Endothelial cell (in vitro differentiated cells): ENCODE results near the gene NEBL. TPM values are rescaled to one million over a fixed set of nuclear protein-coding genes. Genes with fewer than 3 reads are reported as not detected.

Experiments
- DNase-seq: peaks from one replicate; pipeline ENCODE4 v3.0.0; 2021; ENCODE audit warnings: low spot score
- H3K27ac Mint-ChIP-seq: one replicate; pipeline ENCODE4 v1.8.0; 2021; ENCODE audit warnings: mixed read lengths, inconsistent platforms; ENCODE audit not compliant: unreplicated experiment
- H3K27me3 Mint-ChIP-seq: one replicate; pipeline ENCODE4 v1.8.0; 2021; ENCODE audit warnings: mild to moderate bottlenecking, moderate library complexity, mixed read lengths, inconsistent platforms; ENCODE audit not compliant: unreplicated experiment
- H3K36me3 Mint-ChIP-seq: one replicate; pipeline ENCODE4 v1.8.0; 2021; ENCODE audit warnings: mild to moderate bottlenecking, low read depth, mixed read lengths, inconsistent platforms; ENCODE audit not compliant: unreplicated experiment
- H3K4me1 Mint-ChIP-seq: one replicate; pipeline ENCODE4 v1.8.0; 2021; ENCODE audit warnings: mild to moderate bottlenecking, mixed read lengths, inconsistent platforms; ENCODE audit not compliant: unreplicated experiment
- H3K4me3 Mint-ChIP-seq: one replicate; pipeline ENCODE4 v1.8.0; 2021; ENCODE audit warnings: mild to moderate bottlenecking, mixed read lengths, inconsistent platforms; ENCODE audit not compliant: unreplicated experiment
- H3K9me3 Mint-ChIP-seq: one replicate; pipeline ENCODE4 v1.8.0; 2021; ENCODE audit warnings: mixed read lengths, inconsistent platforms; ENCODE audit not compliant: unreplicated experiment
- CTCF ChIP-seq: fragments of 200-600 bp; sonication (generic); IDR thresholded peaks from one replicate; pipeline ENCODE4 v1.5.0; 2021; ENCODE audit warnings: antibody characterized with exemption; ENCODE audit not compliant: unreplicated experiment
- total RNA-seq: library from RNA; stranded (reverse); fragmentation: NEBNext Ultra II Directional; extraction: Animal tissue kit (Norgen Biotek cat#: 25700); gene quantifications from one replicate; pipeline ENCODE4 v1.2.1, GENCODE V29; 2021; ENCODE audit not compliant: unreplicated experiment

NEBL gene
- total RNA-seq, 1 donor from 2014 or later: 1.7 TPM

GRCh38 chr10:20853276-20853675 is 43.8 kb downstream of the NEBL start:
- Mint-ChIP-seq H3K27me3 (peaks cover 4% of the 10 kb centered on the region), H3K36me3 (no peaks in the 10 kb centered on the region), H3K9me3 (peaks cover 12% of the 10 kb centered on the region), H3K4me1 (no peaks in the 10 kb centered on the region), H3K4me3 (no peak overlapping the region), H3K27ac (no peak overlapping the region)
- no peak for TF ChIP-seq CTCF
- no peak for DNase-seq

DNA sequence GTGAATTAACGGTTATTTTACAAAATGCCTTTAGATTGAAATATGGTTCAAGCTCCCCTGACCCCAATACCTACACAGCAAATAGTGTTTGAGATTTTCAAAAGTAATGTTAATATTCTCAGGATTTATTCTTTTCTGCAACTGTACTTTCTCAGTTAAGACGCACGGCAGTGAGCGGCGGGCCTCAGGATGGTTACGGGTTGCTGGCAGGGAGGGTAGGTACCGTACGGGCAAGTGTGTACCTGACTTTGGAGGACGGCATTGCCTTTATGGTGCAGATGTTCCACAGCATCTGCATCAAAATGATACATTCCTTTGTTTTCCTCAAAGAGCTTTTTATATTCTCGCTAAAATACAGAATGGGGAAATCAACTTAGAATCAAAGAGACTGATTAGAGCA is 44.8 kb downstream of the NEBL start:
- H3K4me1 Mint-ChIP-seq: no peaks in the 10 kb centered on the region
- TF ChIP-seq CTCF: no peak
- peaks cover 2% of the 10 kb centered on the region for H3K27me3 Mint-ChIP-seq
- no peak overlapping the region for H3K27ac Mint-ChIP-seq
- no peaks in the 10 kb centered on the region for H3K36me3 Mint-ChIP-seq
- H3K4me3 Mint-ChIP-seq: no peak overlapping the region
- no peak for DNase-seq
- H3K9me3 Mint-ChIP-seq: peaks cover 12% of the 10 kb centered on the region

DNA sequence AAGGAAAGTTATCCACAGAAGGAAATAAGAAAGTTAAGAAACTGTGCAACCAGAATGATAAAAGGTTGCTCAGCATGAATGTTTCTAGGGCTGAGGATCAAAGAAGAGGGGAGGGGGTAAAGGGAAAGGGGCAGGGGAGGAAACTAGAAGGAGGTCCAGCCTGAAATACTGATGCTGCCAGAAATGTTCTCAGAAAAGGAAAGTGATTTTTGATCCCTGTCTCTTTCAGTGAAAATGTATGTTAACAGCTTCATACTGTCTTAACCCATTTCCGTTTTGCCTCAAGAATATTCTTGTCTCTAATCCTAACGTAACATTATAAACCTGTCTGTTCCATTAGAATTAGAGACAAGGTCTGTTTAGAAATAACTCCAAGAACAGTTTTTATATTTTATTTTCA is 49.6 kb downstream of the NEBL start:
- no peak for DNase-seq
- H3K27ac Mint-ChIP-seq: no peak overlapping the region
- no peak for TF ChIP-seq CTCF
- no peak overlapping the region for H3K4me3 Mint-ChIP-seq
- peaks cover 12% of the 10 kb centered on the region for H3K9me3 Mint-ChIP-seq
- no peaks in the 10 kb centered on the region for H3K4me1 Mint-ChIP-seq
- H3K27me3 Mint-ChIP-seq: peaks cover 3% of the 10 kb centered on the region
- H3K36me3 Mint-ChIP-seq: no peaks in the 10 kb centered on the region

- no peak overlapping the region for H3K27ac Mint-ChIP-seq
- no peak for DNase-seq
- no peak for TF ChIP-seq CTCF
- no peaks in the 10 kb centered on the region for H3K4me1 Mint-ChIP-seq
- H3K9me3 Mint-ChIP-seq: peaks cover 12% of the 10 kb centered on the region
- no peaks in the 10 kb centered on the region for H3K36me3 Mint-ChIP-seq
- H3K4me3 Mint-ChIP-seq: no peak overlapping the region
- peaks cover 3% of the 10 kb centered on the region for H3K27me3 Mint-ChIP-seq
These were observed 50.8 kb downstream of the NEBL start for GRCh38 chr10:20846263-20846662.

DNA sequence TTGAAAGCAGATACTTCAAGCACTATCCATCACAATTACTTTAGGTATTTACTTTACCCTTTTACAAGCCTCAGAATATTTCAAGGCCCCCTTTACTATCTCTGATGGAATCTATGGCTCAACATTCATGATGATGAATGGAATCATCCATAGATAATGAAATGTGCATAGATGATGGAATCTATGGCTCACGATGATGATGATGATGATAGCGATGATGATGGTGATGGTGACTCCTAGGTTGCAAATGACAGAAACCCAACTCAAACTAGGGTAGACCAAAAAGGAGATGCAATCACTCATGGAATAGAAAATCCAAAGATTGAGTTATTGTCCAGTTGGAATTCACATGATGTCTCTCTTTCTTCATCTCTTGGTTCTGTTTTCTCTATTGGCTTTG is 55.7 kb downstream of the NEBL start:
- TF ChIP-seq CTCF: no peak
- Mint-ChIP-seq H3K36me3 (no peaks in the 10 kb centered on the region), H3K9me3 (no peaks in the 10 kb centered on the region), H3K27ac (no peak overlapping the region), H3K27me3 (peaks cover 3% of the 10 kb centered on the region), H3K4me3 (no peak overlapping the region), H3K4me1 (no peaks in the 10 kb centered on the region)
- no peak for DNase-seq
